ENCODE results near the gene FYN.
"Not testable (repeated sequence)": the region's sequence is repeated elsewhere in the genome, so short reads cannot be mapped to it uniquely, and the experiment has no call there.

Gene FYN

GRCh38 chr6:111646942-111647341, 226.3 kb downstream of the FYN start:
- no peak for DNase-seq

- no peak for DNase-seq
These were observed 227.2 kb downstream of the FYN start for GRCh38 chr6:111646034-111646433.

- DNase-seq, result no peak
These were observed 228.3 kb downstream of the FYN start for GRCh38 chr6:111644893-111645430.

GRCh38 chr6:111642463-111643158, 230.6 kb downstream of the FYN start:
- no peak for DNase-seq

GRCh38 chr6:111639266-111639665, 234.0 kb downstream of the FYN start:
- DNase-seq, result no peak

GRCh38 chr6:111634981-111635380, 238.3 kb downstream of the FYN start:
- not testable (repeated sequence) for DNase-seq

- no peak for DNase-seq
These were observed 239.4 kb downstream of the FYN start for GRCh38 chr6:111633822-111634221.

GRCh38 chr6:111632468-111633247, 240.6 kb downstream of the FYN start:
- no peak for DNase-seq

- no peak for DNase-seq
These were observed 241.3 kb downstream of the FYN start for GRCh38 chr6:111631903-111632460.

- DNase-seq, result no peak
These were observed 242.2 kb downstream of the FYN start for GRCh38 chr6:111631018-111631417.

GRCh38 chr6:111628142-111628850, 245.0 kb downstream of the FYN start:
- DNase-seq, result no peak

- DNase-seq, result no peak
These were observed 246.8 kb downstream of the FYN start for GRCh38 chr6:111626441-111626840.

- no peak for DNase-seq
These were observed 247.5 kb downstream of the FYN start for GRCh38 chr6:111625461-111626391.

GRCh38 chr6:111625099-111625416, 248.2 kb downstream of the FYN start:
- no peak for DNase-seq

GRCh38 chr6:111624401-111625098, 248.7 kb downstream of the FYN start:
- DNase-seq, result no peak

- DNase-seq, result no peak
These were observed 250.1 kb downstream of the FYN start for GRCh38 chr6:111623046-111623718.

GRCh38 chr6:111620169-111620568, 253.1 kb downstream of the FYN start:
- DNase-seq, result no peak

- no peak for DNase-seq
These were observed 254.8 kb downstream of the FYN start for GRCh38 chr6:111618407-111618806.

GRCh38 chr6:111617149-111617548, 256.1 kb downstream of the FYN start:
- DNase-seq, result no peak

- no peak for DNase-seq
These were observed 257.2 kb downstream of the FYN start for GRCh38 chr6:111615916-111616612.

All from activated gamma-delta T cell treated with Interleukin-2 at 50 U/mL for 16 hours (primary cell).